ENCODE data around the gene PSMG4.

The PSMG4 gene, protein sequence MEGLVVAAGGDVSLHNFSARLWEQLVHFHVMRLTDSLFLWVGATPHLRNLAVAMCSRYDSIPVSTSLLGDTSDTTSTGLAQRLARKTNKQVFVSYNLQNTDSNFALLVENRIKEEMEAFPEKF

GRCh38 chr6:3258720-3259490 lies at the start of gene PSMG4:
PSMG4 (plus strand) TSS chr6:3258947; CDS start chr6:3259023, 76 bp downstream.
- DNase-seq: peak; percentile 81

GRCh38 chr6:3209114-3210023 lies 49.4 kb upstream of the PSMG4 start:
- no peak for DNase-seq

GRCh38 chr6:3210024-3210610 lies 48.6 kb upstream of the PSMG4 start:
- no peak for DNase-seq

DNA sequence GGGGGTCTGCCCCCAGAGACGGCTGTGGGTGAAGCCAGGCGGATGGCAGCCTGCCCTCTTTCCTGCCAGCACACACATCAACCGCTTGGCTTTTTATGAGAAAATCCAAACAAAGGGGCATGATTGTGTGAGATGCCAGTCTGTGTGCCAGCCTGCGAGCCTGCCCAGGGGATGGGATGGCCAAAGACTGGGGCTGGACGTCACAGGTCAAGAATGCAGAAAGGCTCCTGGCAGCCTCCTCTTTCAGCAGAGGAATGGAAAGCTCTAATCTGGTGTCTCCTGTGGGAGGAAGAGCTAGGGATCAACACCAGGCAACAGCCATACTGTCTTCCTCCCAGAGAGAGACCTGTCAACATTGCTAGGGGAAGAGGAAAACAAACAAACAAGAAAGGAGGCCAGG lies 47.1 kb upstream of the PSMG4 start:
- no peak for DNase-seq

GRCh38 chr6:3212261-3212660 lies 46.5 kb upstream of the PSMG4 start:
- no peak for DNase-seq

GRCh38 chr6:3213334-3213695 lies 45.4 kb upstream of the PSMG4 start:
- no peak for DNase-seq

DNA sequence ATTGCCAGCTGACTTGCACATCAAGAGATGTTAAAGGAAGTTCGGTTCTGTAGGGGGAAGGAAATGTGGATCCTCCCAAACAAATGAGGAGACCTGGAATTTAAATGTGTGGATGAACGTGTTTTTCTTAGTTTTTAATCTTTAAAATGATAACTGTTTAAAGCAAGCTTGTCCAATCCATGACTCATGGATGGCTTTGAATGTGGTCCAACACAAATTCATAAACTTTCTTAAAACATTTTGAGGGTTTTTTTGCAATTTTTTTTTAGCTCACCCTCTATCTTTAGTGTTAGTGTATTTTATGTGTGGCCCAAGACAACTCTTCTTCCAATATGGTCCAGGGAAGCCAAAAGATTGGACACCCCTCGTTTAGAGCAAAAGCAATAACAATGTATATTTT lies 43.8 kb upstream of the PSMG4 start:
- no peak for DNase-seq

DNA sequence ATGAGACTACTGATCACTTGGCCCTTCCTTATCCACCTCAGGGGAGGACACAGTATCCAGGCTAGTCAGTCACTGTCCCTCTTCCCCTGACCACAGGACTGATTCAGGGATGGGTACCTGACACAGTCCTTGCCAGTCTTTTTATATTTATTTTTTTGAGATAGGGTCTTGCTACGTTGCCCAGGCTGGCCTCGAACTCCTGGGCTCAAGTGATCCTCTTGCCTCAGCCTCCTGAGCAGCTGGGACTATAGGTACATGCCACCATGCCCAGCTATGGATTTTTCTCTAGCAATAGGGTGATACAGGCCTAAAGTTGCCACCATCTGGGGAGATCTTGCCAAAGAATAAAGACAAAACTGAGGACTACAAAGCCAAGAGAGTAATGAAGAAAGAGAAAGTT lies 41.5 kb upstream of the PSMG4 start:
- DNase-seq: no peak

GRCh38 chr6:3218266-3218665 lies 40.5 kb upstream of the PSMG4 start:
- no peak for DNase-seq

DNA sequence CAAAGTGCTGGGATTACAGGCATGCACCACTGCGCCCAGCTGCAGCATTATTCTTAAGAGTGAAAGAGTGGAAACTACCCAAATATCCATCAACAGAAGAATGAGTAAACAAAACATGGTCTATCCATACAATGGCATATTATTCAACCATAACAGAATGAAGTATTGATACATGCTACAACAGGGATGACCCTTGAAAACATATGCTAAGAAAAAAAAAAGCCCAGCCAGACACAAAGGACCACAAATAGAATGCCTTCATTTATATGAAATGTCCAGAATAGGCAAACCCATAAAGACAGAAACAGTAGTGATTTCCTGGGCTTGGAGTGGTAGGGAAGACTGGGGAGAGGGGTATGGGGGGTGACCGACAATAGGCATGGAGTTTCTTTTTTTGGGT lies 38.4 kb upstream of the PSMG4 start:
- DNase-seq: no peak

GRCh38 chr6:3221578-3221977 lies 37.2 kb upstream of the PSMG4 start:
- no peak for DNase-seq

GRCh38 chr6:3222506-3223038 lies 36.2 kb upstream of the PSMG4 start:
- peak; percentile 95 for DNase-seq

- no peak for DNase-seq
Observed at GRCh38 chr6:3226042-3226441, 32.7 kb upstream of the PSMG4 start.

DNA sequence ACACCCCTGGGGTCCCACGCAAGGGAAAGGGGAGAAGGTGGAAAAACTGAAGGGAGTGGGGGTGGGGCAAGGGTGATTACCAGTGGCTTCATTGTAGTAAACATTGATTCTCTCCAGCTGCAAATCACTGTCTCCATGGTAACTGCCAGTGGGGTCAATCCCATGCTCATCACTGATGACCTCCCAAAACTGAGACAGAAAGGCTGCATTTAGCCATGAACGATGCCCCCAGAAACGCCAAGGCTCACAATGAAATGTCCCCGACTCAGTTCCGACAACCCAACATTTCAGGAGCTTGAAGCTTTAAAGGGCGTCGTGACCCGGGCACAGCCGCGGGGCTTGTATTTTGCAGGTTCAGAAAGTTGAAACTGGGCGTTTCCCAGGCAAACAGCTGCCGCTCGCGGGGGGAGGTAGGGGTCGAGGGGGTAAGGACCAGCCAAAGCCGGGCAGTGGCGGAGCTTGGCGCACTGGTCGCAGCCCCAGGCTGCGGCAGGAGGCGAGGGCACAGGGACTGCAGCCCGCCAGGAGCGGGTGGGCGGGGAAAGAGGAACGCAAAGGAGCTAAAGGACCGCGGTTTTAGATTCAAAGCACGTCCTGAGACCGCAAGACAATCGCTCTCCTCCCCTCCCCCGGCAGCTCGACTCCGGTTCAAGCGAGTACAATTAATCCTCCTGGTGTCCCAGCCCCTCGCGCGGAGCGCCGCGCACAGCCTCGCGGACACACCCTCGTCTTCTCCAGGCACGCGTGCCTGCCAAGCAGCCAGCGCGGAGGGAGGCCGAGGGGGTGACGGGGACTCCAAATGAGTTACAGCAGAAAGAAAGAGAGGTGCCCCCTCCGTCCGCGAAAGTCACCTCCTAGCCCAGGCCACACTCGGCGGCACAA lies 32.0 kb upstream of the PSMG4 start:
- DNase-seq: peak; percentile 44

- peak; percentile 96 for DNase-seq
Observed at GRCh38 chr6:3227363-3228045, 31.2 kb upstream of the PSMG4 start, which contains the start of gene TUBB2B. TUBB2B (minus strand) TSS chr6:3227653; CDS start chr6:3227543, 110 bp downstream.

DNA sequence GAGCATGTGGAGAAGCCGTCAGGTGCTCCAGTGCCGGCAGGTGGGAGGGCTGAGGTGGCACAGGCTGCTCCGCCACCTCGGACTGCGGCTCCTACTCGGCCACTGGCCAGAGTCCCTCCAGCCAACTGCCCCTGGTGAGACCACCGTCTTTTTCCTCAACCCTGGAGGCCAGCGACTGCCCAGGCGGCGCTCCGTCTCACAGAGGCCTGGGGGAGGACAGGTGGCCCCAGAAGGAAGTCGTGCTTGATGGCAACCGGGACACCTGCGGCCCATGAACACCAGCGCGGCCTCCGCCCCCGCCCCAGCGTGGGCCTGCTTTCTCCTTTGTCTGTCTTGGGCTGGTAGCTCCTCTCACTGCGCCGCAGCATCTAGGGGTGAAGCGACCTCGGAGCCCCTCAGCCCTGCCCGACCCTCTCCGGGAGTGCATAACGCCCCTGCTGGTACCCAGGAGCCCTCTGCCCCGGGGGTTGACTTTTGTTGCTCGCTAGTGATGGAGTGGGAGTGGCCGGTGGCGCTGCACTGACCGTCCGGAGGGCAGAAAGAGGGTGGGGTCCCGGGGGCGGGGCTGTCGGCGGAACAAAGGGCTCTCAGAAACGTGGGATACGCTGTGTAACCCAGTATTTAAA lies 30.6 kb upstream of the PSMG4 start:
- peak; percentile 94 for DNase-seq

- DNase-seq: peak; percentile 83
Observed at GRCh38 chr6:3228771-3229565, 29.8 kb upstream of the PSMG4 start.

DNA sequence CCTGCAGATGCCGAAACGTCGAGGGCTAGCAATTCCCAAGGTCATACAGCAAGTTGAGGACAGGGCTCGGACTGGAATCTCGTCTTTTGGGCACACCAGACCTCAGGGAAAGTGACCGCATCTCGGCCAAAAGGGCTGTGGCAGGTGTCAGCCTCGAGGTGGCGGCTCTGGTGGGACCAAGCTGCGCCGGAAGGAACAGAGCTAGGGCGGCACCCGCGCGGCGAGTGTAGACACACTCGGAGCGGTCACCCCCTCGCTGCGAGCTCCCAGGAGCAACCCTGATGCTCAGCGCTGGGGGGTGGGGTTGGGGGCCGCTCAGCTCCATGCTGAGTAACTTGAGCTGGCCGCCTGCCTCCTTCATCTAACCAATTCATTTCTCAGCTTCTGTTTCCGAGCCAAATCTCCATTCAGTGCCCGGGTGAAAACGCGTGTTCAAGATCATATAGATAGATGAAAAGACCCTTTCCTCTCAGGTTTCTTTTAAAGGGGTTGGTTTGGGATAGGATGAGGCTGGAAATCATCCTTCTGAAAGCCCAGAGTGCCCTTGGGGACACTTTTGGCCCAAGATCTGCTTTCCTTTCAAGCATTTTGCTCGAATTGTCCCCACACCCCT lies 29.1 kb upstream of the PSMG4 start:
- DNase-seq: peak; percentile 70

GRCh38 chr6:3230256-3230882 lies 28.4 kb upstream of the PSMG4 start:
- peak; percentile 37 for DNase-seq
